ENCODE data around the gene PROSER1.

DNA sequence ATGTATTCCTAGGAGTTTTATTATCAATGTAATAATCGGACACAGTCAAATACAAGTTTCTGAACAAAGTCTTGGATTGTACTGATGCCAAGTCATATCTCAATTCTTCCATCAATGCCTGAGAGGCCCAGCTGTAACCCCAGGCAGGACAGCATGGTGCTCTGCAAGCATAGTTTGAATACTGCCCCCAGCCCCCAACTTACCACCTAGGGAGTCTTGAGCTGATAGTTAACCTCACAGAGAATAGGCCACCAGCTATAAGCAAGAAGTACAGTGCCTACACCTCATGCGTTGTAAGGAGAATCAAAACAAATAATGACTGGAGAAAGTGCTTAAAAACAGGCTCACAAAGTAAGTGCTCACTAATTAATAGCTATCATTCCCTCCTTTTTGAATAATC lies 2.7 kb downstream of the PROSER1 start:
- TF ChIP-seq YY1 (IDR thresholded peaks at IDR 0.05; ENCODE audit: insufficient read depth, insufficient read length): no peak
- TF ChIP-seq SUZ12 (IDR thresholded peaks at IDR 0.05; ENCODE audit: extremely low read depth, insufficient read depth, insufficient read length): no peak
- TF ChIP-seq ZNF274 (IDR thresholded peaks at IDR 0.05; ENCODE audit: low read depth, low read length): no peak
